ENCODE data around the gene ANAPC1.
"Not testable (repeated sequence)": the region's sequence is repeated elsewhere in the genome, so short reads cannot be mapped to it uniquely, and the experiment has no call there.

The ANAPC1 gene

DNA sequence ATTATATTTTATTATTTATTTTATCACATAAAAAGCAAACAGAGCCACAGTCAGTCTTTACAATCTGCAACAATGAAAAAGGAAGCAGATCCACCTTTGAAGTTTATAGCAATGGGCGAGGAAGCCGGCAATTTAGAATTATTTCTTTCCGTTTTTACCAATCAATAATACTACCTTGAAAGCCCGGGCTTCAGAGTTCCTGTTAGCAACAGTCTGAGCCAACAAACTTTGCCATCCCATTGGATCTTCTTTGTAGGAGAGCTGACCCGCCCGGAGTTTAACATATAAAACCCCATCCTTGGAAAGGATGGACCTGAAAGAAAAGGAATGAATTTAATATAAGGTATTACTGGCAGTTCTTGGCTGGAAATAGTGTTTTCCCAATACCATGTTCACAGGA lies 101.8 kb downstream of the ANAPC1 start:
- not testable (repeated sequence) for FAIRE-seq

DNA sequence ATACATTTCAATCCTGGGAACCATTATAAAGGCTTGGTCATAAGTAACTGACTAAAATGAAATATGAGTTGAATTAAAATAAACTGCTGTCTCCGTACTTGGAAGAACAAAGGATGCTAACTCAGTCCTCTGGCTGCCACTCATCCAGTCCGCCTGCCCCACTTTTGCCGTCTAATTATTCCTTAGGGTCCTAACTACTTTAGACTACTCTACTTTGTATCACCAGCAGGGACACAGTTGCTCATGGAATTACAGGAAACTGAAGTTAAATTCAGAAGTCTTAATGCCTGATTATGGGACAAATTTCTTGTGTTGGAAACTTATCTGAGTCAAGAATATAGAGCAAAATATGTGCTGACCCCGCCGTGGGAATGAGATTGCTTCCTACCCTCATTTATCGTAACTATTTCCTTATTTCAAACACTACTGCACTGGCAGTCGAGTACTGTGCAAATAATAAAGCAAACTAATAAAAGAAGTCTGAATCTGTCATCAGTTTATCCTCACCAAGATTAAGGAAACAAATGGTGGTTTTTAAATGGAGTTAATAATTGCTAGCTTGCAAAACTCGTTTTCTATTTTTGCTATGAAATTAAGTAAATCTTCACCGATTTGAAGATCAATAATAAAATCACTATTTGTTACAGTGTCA lies 102.4 kb downstream of the ANAPC1 start:
- not testable (repeated sequence) for FAIRE-seq

DNA sequence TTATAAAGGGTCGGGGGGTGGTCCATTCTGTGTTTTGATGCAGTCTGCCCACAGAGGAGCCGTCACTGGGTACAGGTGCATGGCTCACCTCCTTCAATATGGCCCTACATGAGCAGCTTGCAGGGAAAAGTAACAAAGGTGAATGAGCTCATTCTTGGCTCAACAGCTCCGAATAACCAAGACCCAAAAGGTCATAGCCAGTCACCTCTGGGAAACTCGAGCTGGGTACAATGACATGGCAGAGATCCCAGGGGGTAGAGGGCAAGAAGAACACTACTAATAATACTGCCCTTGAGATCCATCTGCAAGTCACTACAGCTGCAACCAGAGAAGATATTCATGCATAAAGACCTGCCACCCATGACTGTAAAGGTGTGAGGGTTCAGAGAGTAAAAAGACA lies 106.8 kb downstream of the ANAPC1 start:
- not testable (repeated sequence) for FAIRE-seq

DNA sequence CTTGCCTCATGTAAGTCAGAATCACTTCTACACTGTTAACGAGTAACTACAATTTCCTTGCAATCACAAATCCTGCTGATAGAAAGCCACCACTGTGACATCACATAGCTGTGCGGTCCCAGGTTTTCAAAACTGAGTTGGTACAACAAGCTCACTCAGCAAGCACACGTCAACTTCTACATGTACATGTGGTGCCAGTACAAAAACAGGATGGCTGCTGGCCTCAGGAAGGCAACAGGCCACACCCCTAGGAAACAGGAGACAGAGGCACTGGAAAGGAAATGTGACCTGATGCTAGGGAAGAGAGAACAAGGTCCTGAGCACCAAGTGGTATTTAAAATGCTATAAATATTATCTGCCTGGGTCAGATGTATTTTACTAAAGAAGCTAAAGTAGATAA lies 107.7 kb downstream of the ANAPC1 start:
- not testable (repeated sequence) for FAIRE-seq

DNA sequence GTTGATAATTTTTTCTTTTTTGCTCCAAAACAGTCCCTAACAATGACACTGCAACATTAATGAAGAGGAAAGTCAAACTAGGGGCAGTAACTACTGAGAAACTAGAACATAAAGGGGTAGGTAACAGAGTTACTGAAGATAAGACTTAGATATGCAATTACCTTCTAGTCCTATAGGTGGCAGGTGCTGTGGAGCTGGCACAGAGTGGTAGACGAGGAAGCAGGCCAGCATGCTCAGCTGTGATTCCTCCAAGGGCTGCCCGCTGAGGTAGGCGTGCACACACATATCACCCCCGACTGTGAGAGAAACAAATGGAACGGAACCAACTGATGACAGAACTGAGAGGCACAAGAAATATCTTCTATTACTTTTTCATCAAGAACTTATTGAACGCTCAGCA lies 111.8 kb downstream of the ANAPC1 start:
- FAIRE-seq, result not testable (repeated sequence)

DNA sequence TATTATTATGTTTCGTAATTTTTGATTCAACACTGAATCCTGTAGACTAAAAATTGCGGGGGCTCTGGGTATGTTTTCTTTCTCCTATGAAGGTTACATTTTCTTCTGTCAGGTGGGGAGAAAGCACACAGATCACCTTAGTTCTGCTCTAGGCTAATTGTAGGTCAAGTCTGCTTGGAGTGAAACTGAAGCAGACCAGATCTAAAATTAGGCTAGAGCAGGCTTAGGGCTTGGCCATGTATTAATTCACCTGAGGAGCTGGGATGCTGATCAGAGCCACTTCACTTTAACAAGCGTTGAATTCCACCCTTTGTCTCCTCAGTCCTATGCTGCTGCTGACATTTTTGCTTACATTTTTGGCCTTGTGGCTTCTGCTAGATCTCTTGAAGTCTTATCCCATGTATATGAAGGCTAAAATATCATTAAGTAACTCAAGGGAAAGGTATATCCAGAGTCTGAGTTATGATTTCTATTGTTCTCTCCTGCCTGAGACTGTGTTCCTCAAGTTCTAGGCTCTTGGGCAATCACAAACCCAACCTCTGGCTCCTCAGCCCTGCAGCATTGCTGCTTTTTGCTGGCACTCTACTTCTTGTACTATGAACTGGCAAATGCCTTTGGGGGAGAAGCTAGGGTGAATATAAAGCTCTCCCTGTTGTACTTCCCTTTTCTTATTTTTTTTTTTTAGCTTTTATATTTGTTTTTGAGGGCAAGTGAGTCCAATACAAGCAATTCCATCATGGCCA lies 112.9 kb downstream of the ANAPC1 start:
- not testable (repeated sequence) for FAIRE-seq

DNA sequence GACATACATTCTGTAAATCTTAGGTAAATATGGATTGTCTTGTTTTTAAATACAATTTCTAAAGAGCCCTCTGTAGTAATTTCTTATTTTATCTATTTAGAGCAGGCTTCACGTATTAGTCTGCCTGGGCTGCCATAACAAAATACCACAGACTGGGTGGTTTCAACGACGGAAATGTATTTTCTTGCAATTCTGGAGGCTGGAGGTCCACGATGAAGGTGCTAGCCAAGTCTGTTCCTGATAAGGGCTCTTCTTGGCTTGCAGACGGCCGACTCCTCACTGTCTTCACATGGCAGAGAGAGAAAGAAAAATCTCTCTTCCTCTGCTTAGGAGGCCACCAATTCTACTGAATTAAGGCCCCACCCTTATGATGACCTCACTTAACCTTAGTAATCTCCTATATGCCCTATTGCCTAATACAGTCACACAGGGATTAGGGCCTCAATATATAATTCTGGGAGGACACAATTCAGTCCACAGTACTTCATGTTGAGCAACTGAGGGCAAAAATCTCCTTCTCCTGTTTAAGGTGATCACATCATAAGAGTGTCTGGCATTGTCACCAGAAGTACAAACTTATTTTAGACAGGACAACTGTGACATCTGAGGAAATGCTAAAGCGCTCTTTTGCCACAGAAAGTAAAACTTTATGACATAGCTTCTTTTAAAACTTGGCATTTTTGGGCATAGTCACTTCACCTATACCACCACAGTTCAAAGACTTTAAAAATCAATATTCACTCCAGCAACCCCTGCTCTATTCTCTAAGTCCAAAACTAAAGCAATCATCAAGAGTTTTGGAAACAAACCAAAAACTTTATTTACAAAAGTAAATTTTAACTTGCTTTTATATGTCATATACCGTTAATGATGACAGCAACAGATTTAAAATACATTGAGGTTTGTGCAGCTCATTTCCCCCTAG lies 115.5 kb downstream of the ANAPC1 start:
- FAIRE-seq, result not testable (repeated sequence)

DNA sequence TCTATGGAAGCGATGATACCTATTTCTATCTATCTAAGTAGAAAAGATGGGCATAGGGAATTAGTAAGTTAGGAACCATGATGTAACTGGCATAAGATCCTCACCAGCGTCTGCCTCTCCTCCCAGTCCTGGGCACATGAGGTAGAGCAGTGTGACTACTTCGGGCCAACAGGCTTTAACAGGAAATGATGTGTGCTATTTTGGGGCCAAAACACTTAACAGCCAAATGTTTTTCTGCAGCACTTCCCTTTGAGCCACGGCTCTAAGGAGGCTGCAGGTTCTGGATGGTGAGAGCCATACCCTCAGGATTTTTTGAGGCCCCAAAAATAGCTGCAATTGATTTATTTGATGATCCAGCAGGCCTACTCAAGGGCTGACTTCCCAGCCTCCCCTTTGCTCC lies 116.9 kb downstream of the ANAPC1 start:
- not testable (repeated sequence) for FAIRE-seq

DNA sequence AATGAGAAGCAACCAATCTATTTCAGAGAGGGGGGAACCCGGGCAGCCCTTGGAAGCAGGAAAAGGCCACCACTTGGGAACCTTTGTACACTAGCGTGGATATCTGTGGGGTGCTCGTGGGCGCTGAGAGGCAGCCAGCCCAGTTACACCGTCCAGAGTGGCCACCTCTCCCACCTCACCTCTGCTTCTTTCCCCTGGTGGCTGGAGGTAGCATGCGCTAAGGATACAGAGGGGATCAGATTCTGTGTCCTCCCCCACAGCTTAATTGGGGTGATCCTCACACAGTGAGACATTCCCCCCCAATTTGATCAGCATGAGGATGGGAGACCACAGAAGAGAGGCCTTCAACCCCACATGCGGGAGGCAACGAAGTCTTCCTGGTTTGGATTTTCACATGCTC lies 117.7 kb downstream of the ANAPC1 start:
- not testable (repeated sequence) for FAIRE-seq

DNA sequence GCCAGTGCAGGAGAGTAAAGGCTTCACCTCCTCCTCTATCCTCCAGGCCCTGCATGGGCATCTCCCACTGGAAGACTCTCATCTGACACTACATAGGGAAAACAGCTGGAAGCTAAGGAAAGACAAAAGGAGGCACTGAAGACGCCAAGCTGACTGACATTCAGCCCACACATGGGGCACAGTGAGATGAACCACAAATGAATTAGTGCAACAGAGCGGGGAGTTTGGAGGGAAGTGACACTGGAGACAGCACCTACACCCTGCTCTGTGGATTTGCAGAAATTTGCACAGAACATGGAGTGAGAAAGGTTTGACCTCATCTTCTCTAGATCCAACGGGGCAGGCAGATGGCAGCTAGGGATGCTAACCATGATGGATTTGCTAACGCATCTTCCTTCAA lies 119.8 kb downstream of the ANAPC1 start:
- FAIRE-seq, result not testable (repeated sequence)

DNA sequence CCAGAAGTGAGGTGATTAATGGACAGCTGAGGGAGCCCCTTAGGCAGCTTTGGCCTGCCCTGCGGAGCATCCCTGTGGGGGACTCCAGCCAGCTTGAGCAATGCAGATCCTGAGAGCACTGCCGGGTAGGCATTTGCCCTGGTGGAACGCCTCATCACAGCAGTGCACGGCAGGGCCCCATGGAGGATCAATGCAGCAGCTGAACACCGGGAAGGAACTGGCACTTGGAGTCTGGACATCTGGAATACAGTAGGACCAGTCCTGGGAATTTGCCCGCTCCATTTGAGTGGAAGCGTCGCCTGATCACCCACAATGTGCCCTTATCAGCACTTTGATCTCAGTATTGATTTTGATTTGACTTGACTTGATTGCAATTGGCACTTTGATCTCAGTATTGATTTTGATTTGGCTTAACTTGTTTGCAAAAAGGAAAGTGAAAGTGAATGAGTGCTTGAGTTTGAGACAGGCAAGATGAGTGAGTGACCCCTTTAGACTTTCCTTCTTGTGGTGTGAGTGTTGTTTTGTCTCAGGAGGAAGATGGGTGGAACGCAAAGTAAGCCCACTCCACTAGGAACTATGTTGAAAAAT lies 123.2 kb downstream of the ANAPC1 start:
- not testable (repeated sequence) for FAIRE-seq

DNA sequence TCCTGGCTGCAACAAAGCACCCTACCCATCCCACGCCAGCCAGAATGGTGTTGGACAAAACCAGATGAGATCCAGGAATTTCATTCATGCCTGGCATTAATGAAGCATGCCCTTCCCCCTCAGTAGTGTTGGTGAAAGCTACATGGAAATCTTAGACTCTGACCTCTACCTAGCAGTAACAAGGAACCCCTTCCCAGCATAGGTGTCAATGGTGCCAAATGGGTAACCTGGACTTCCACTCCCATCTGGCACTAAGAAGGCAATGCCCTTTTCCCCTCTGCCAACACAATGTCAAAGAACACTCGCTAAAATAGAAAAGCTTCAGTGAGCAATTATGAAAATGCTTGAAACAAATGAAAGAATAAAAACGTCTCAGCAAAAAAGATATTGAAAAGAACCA lies 131.5 kb downstream of the ANAPC1 start:
- not testable (repeated sequence) for FAIRE-seq

DNA sequence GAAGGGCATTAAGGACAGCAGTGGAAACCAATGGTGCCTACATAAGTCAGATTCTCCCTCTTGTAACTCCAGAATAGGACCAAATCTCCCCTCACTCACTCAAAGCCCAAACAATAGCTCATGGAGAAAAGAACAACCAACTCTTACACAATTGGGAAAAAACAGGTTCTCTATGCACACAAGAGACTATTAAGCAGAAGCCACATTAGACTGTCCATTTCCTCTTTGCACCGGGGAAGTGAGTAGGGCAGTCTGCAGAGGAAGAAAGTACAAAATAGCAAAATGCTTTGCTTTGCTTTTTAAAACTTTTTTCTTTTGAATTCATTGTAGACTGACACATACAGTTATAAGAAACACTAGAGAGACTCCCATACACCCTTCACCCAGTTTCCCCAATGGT lies 133.4 kb downstream of the ANAPC1 start:
- not testable (repeated sequence) for FAIRE-seq

DNA sequence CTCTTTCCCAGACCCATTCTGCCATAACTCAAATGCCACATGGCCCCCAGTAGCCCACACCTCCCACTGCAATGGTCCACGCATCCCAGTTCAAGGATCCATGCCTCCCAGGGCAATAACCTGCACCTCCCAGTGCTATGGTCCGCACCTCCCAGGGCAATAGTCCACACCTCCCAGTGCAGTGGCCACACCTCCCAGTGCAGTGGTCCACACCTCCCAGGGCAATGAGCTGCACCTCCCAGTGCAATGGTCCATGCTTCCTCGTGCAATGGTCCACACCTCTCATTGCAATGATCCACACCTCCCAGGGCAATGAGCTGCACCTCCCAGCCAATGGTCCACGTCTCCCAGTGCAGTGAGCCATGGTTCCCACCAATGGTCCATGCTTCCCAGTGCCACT lies 135.6 kb downstream of the ANAPC1 start:
- not testable (repeated sequence) for FAIRE-seq

DNA sequence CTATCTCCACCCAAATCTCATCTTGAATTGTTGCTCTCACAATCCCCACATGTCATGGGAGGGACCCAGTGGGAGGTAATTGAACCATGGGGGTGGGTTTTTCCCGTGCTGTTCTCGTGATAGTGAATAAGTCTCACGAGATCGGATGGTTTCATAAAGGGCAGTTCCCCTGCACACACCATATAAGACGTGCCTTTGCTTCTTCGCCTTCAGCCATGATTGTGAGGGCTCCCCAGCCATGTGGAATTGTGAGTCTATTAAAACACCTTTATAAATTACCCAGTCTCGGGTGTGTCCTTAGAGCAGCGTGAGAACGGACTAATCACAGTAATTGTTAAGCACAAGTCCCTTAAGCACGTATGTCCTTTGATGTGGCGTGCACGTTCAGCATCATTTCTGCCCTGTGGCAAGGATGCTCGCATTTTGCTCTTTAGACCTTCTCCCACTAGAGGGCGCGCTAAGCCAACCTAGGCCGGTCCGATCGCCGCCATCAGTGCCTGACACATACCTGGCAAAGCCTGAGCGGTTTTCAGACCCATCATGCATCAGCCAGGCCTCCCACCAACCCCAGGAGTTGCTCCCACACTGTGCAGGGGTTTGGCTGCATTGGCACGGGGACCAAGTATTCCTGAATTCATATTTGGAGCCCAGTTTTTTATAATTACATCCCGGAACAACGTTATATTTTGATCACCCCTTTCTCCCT lies 136.4 kb downstream of the ANAPC1 start:
- peak; percentile 43 for FAIRE-seq

DNA sequence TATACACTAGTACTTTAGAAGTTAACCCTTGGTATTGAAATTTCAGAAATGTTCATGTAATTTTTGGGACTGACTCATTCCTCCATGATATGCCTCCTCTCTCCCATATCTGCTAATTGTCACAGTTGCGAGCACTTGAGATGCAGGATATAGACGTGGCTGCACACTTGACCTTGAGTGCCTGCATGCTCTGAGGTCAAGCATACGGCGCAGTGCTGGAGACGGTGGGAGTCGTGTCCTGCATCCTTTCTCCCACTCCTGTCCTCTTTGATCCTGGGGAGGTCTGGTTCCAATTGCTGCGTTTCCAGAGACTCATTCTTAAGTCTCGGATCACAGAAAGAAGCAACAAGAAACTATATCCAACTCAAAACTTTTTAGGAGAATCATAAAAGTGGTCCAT lies 139.2 kb downstream of the ANAPC1 start:
- FAIRE-seq, result not testable (repeated sequence)

DNA sequence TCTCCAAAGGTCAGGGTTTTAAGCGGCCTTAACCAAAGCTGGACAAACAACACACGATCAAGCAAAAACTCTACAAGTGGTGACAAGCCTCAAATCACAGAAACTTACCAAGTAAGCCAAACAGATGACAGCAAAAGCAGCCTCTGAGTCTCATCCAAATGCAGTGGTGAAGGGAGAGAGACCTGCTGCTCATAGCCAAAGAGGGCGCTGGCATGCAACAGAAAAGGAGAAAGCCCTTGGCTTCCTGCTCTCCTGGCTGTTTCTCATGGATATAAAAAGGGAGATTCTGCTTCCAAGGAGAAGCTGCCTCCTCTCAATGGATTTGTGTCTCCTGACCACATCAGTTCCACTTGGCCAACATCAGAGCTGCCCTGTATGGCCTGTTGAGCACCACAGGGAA lies 142.5 kb downstream of the ANAPC1 start:
- not testable (repeated sequence) for FAIRE-seq

DNA sequence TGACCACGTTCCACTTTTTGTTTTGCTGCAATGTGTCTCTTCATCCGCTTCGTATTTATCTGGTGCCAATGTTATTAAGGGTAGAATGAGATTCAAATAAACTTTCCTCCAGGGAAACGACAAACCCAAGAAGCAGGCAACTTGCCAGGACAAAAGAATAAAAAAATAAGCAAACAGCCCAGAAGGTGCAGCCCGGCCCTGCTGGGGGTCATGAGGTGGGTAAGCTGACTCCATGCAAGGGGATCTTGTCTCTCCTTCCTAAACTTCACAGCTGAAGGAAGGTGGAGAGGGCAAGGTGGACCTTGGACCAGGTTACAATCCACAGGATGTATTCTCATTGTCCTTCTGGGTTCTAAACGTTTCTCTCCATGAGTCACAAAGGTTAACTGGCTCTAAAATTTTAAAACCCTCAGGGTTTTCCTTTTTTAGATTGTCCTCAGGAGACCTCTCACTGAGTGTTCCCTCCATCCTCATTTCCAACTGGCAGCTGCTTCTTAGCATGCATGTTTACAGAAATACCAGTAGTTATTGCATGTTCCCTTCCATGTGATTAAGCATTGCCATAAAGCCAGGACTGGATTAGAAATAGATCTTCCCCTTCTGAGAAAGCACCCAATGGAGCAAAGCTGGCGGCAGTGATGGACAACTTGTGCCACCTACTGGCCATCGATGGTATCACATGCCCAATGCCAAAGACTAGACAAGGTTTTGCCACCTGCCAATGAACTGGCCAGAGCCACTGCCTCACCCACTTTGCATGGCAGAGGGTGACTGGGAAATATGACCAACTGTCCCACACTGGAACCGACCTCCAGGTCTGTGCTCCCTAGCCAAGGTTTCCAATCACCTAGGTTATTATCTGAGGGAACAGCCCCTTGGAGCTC lies 147.9 kb downstream of the ANAPC1 start:
- peak; percentile 68 for FAIRE-seq

DNA sequence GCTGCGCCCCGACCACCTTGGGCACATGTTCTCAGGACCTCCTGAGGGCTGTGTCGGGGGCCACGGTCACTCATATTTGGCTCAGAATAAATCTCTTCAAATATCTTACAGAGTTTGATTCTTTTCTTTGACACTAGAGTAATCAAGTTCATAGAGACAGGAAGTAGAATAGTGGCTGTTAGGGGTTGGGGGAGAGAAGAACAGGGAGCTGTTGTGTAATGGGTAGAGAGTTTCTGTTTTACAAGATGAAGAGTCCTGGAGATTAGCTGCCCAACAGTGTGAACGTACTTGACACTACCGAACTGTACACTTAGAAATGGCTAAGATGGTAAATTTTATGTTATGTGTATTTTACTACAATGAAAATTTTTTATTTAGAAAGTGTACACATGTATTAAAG lies 148.6 kb downstream of the ANAPC1 start:
- FAIRE-seq, result not testable (repeated sequence)

DNA sequence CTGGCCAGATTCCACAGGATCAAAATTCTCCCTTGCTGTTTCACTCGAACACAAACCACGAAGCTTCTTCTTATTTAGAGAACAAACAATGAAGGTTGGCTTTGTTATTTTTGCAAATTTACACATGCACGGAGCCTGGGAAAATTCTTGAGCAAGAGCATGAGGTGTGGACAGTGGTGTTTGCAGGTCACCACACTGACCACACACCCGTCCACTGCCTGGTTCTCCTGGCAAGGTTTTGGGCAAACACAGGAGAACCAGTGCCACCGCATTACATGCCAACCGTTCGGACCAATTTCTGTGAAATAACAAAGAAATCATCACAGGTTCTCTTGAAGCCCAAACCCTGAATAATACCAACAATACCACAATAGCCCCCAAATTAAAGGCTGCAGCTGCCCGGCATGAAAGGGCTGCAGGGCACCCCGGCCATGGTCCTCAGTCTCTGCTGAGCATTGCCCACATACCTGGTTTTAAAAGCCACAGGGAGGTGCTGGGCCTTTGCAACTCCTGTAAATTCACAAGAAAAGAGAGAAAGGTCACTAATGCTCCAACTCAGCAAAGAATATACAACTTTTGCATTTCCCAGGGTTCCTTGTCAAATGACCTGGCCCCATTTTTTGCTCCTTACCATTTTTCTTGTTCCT lies 154.1 kb downstream of the ANAPC1 start:
- not testable (repeated sequence) for FAIRE-seq
